Neuronal stem cell (in vitro differentiated cells): ENCODE measurements around the gene ATP1B2.

Source experiments
- DNase-seq: peaks from one replicate; pipeline ENCODE4 v3.0.0-alpha.2; 2013; ENCODE audit warnings: low spot score
- H2AFZ ChIP-seq: one replicate; pipeline ENCODE4 v1.6.1; 2013; ENCODE audit warnings: mild to moderate bottlenecking, low read length, inconsistent platforms
- H2AK5ac ChIP-seq: 2 replicates; pipeline ENCODE4 v1.6.1; 2013; ENCODE audit warnings: low read depth, mild to moderate bottlenecking, inconsistent platforms, low read length, moderate library complexity, mixed read lengths
- H2BK120ac ChIP-seq: 2 replicates; pipeline ENCODE4 v1.6.1; 2013; ENCODE audit warnings: low read depth, mild to moderate bottlenecking, inconsistent platforms, low read length, moderate library complexity, mixed read lengths
- H2BK12ac ChIP-seq: one replicate; pipeline ENCODE4 v1.6.1; 2013; ENCODE audit warnings: low read length, inconsistent platforms
- H2BK15ac ChIP-seq: 2 replicates; pipeline ENCODE4 v1.6.1; 2013; ENCODE audit warnings: mild to moderate bottlenecking, low read length, inconsistent platforms, mixed read lengths
- H2BK5ac ChIP-seq: one replicate; pipeline ENCODE4 v1.6.1; 2013; ENCODE audit warnings: inconsistent platforms, mild to moderate bottlenecking, low read length, moderate library complexity
- H3K14ac ChIP-seq: one replicate; pipeline ENCODE4 v1.6.1; 2013; ENCODE audit warnings: low read length, inconsistent platforms
- H3K18ac ChIP-seq: 2 replicates; pipeline ENCODE4 v1.6.1; 2013; ENCODE audit warnings: low read length, inconsistent platforms
- H3K23ac ChIP-seq: 2 replicates; pipeline ENCODE4 v1.6.1; 2013; ENCODE audit warnings: low read depth, mild to moderate bottlenecking, mixed read lengths, low read length, inconsistent platforms; ENCODE audit not compliant: poor library complexity
- H3K27ac ChIP-seq: replicated peaks from 3 replicates; pipeline ENCODE4 v1.5.1; 2013; ENCODE audit warnings: low read length, inconsistent platforms
- H3K27me3 ChIP-seq, 3 experiments: 2 replicates each; pipeline ENCODE4 v1.6.1; 2013; ENCODE audit warnings: low read length in 3 of 3, mild to moderate bottlenecking in 2 of 3, inconsistent platforms in 1 of 3, low read depth in 1 of 3, mixed read lengths in 1 of 3, moderate library complexity in 1 of 3; ENCODE audit not compliant: control insufficient read depth in 3 of 3, insufficient read depth in 3 of 3
- H3K36me3 ChIP-seq, 2 donors: replicated peaks in 1 of 2; 2 replicates each; pipeline ENCODE4 v1.6.1; 2013; ENCODE audit warnings: low read length in 2 of 2; ENCODE audit not compliant: control insufficient read depth in 2 of 2, insufficient read depth in 2 of 2
- H3K4ac ChIP-seq: 2 replicates; pipeline ENCODE4 v1.6.1; 2013; ENCODE audit warnings: inconsistent platforms, mild to moderate bottlenecking, low read length, moderate library complexity
- H3K4me1 ChIP-seq, 2 donors: 1 replicate in 1 of 2; 2 replicates in 1 of 2; pipeline ENCODE4 v1.6.1; 2013; ENCODE audit warnings: low read length in 2 of 2, low read depth in 1 of 2; ENCODE audit not compliant: control insufficient read depth in 2 of 2, insufficient read depth in 1 of 2
- H3K4me2 ChIP-seq: one replicate; pipeline ENCODE4 v1.6.1; 2013; ENCODE audit warnings: mild to moderate bottlenecking, low read length, inconsistent platforms; ENCODE audit not compliant: insufficient read depth, poor library complexity, severe bottlenecking
- H3K4me3 ChIP-seq, 2 donors: 2 replicates each; pipeline ENCODE4 v1.5.1; 2013; ENCODE audit warnings: low read length in 2 of 2, mild to moderate bottlenecking in 2 of 2, inconsistent platforms in 1 of 2, moderate library complexity in 1 of 2
- H3K79me1 ChIP-seq: one replicate; pipeline ENCODE4 v1.6.1; 2013; ENCODE audit warnings: low read depth, mild to moderate bottlenecking, inconsistent platforms, low read length, moderate library complexity
- H3K9ac ChIP-seq: one replicate; pipeline ENCODE4 v1.6.1; 2013; ENCODE audit warnings: mild to moderate bottlenecking, low read depth, low read length, inconsistent platforms; ENCODE audit not compliant: poor library complexity
- H3K9me3 ChIP-seq, 2 donors: replicated peaks in 1 of 2; 2 replicates each; pipeline versions ENCODE3 to v1.6.1; 2013; ENCODE audit warnings: low read length in 2 of 2, mild to moderate bottlenecking in 2 of 2, inconsistent platforms in 1 of 2, low read depth in 1 of 2, mixed read lengths in 1 of 2, moderate library complexity in 1 of 2; ENCODE audit not compliant: control insufficient read depth in 2 of 2, insufficient read depth in 1 of 2
- H4K8ac ChIP-seq: one replicate; pipeline ENCODE4 v1.6.1; 2013; ENCODE audit warnings: low read depth, mild to moderate bottlenecking, inconsistent platforms, low read length, moderate library complexity
- H4K91ac ChIP-seq: one replicate; pipeline ENCODE4 v1.6.1; 2013; ENCODE audit warnings: low read length, low read depth, mild to moderate bottlenecking, inconsistent platforms; ENCODE audit not compliant: poor library complexity
- WGBS, 2 donors: extraction: QIAGEN DNeasy Blood & Tissue Kit; methylation state at CpG; one replicate each; pipeline ENCODE4 v1.1.7; 2013; ENCODE audit warnings: missing lambda C conversion rate in 2 of 2, mixed read lengths in 1 of 2; ENCODE audit not compliant: insufficient read length in 2 of 2, insufficient replicate concordance in 1 of 2; ENCODE audit errors: extremely low coverage in 2 of 2; 5-methylcytosine and 5-hydroxymethylcytosine counted together

ATP1B2 gene

DNA sequence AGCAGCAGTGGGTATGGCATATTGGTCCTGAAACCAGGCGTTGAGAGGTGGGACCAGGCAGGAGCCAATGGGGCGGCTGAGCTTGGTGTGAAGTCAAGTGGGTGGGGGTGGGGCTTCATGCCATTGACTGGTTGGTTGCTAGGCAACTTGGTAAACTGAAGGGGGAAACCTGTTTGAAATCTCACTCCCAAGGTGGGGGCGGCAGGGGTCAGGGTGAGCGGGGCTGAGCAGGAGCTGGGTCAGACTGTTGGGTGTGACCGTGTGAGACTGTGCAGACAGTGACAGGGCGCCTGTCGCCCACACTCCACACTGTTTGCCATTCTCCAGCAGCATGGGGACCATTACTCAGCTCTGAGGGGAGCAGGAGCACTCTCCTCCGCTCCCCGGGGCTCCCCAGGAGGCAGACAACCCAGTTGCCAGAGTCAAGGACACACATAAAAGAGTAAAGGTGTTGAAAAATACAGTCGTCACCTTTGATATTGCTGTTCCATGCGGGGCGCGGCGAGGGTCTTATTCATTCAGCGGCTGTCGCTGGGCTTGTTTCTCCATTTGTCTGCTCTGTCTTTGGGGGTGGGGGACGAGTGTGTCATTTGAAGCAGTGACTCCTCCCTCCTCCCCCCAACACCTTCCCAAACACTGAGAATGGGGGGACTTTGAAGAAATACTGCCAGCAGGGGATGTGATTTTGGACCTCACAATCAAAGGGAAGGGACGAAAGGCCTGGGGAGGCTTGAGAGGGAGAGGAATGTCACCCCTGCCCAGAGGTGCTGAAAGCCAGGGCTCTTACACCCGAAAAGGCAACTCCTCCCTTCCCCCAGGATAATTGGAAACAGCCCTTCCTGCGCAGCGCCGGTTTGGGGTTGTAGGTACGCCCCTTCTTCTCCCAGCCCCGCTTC lies 53.1 kb downstream of the ATP1B2 start:
- peak overlapping the region; percentile 79 for H3K4me2 ChIP-seq
- H3K4ac ChIP-seq: no peak overlapping the region
- WGBS, 2 donors: no CpG with 5 or more reads among the region's 24 CpGs
- peaks cover 10% of the 10 kb centered on the region for H3K79me1 ChIP-seq
- no peak overlapping the region for H2BK120ac ChIP-seq
- H3K18ac ChIP-seq: peak overlapping the region; percentile 92
- no peak overlapping the region for H3K9ac ChIP-seq
- no peak overlapping the region for H3K14ac ChIP-seq
- no peak overlapping the region for H4K8ac ChIP-seq
- no peak overlapping the region for H2BK12ac ChIP-seq
- H2BK5ac ChIP-seq: no peak overlapping the region
- H3K9me3 ChIP-seq: no peaks in the 10 kb centered on the region
- peaks cover 15 to 33% of the 10 kb centered on the region in 2 donors for H3K36me3 ChIP-seq
- H3K4me3 ChIP-seq: peak overlapping the region in 1 of 2 donors; percentile 73
- H2AFZ ChIP-seq: peak overlapping the region; percentile 75
- no peak overlapping the region for H4K91ac ChIP-seq
- H2BK15ac ChIP-seq: peak overlapping the region; percentile 13
- no peak overlapping the region for H2AK5ac ChIP-seq
- H3K23ac ChIP-seq: no peak overlapping the region
- H3K27ac ChIP-seq: peak overlapping the region; percentile 26
- no peaks in the 10 kb centered on the region for H3K27me3 ChIP-seq
- DNase-seq: peak; percentile 85
- H3K4me1 ChIP-seq: peaks cover 28 to 37% of the 10 kb centered on the region in 2 donors

DNA sequence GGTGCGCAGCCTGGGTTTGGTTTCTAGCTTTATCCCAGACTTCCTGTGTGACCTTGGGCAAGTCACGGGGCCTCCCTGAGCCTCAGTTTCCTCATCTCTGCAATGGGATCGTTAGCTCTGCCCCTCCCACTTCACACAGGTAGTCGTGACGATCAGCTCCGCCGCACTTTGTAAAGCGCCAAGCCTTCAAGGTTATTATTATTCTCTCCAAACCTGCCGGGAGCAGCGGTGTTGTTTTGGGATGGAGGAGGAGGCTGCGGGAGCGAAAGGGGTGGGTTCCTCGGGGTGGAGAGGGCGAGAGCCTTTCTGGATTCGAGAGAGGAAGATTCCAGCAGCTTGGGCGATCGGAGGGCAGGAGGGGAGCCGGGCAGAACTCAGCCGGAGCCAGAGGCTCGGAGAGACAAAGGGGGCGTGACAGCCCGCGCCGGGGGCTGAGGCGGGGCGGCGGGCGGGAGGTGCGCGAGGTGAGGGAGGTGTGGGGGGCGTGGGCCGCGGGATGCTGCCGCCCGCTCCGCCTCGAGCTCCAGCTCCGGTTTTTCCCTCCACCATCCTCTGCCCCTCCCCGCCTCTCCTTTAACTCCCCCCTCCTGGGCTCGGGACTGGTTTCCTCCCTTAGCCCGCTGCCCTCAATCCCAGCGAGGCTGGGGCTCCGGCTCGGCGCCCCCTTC lies 54.0 kb downstream of the ATP1B2 start, which contains the start of gene EFNB3:
TSS of gene EFNB3 (plus strand) at position 602 of the 668 bp plus-strand sequence. CDS start 397 bp downstream, outside the sequence.
- H3K23ac ChIP-seq: peak within 1 kb of the TSS; percentile 69
- peak within 1 kb of the TSS; percentile 96 for H3K18ac ChIP-seq
- peak; percentile 75 for DNase-seq
- H2AK5ac ChIP-seq: peak within 1 kb of the TSS; percentile 84
- H3K14ac ChIP-seq: peak within 1 kb of the TSS; percentile 42
- H3K4ac ChIP-seq: no peak within 1 kb of the TSS
- H3K4me2 ChIP-seq: peak within 1 kb of the TSS; percentile 81
- H4K91ac ChIP-seq: no peak within 1 kb of the TSS
- peak within 1 kb of the TSS; percentile 88 for H3K9ac ChIP-seq
- H3K4me3 ChIP-seq: peak within 1 kb of the TSS; percentile 73 to 85
- peak within 1 kb of the TSS; percentile 79 for H3K27ac ChIP-seq
- no CpG with 5 or more reads among the region's 45 CpGs for WGBS, 2 donors
- H3K79me1 ChIP-seq: peaks cover 10% of the 10 kb centered on the region
- peaks cover 14 to 39% of the 10 kb centered on the region in 2 donors for H3K36me3 ChIP-seq
- H2BK15ac ChIP-seq: peak within 1 kb of the TSS; percentile 86
- peak within 1 kb of the TSS; percentile 91 for H2AFZ ChIP-seq
- no peak within 1 kb of the TSS for H2BK12ac ChIP-seq
- H3K4me1 ChIP-seq: peaks cover 28 to 37% of the 10 kb centered on the region in 2 donors
- no peaks in the 10 kb centered on the region for H3K9me3 ChIP-seq
- H2BK5ac ChIP-seq: peak within 1 kb of the TSS; percentile 50
- peak within 1 kb of the TSS; percentile 51 for H2BK120ac ChIP-seq
- H4K8ac ChIP-seq: no peak within 1 kb of the TSS
- H3K27me3 ChIP-seq: no peaks in the 10 kb centered on the region

DNA sequence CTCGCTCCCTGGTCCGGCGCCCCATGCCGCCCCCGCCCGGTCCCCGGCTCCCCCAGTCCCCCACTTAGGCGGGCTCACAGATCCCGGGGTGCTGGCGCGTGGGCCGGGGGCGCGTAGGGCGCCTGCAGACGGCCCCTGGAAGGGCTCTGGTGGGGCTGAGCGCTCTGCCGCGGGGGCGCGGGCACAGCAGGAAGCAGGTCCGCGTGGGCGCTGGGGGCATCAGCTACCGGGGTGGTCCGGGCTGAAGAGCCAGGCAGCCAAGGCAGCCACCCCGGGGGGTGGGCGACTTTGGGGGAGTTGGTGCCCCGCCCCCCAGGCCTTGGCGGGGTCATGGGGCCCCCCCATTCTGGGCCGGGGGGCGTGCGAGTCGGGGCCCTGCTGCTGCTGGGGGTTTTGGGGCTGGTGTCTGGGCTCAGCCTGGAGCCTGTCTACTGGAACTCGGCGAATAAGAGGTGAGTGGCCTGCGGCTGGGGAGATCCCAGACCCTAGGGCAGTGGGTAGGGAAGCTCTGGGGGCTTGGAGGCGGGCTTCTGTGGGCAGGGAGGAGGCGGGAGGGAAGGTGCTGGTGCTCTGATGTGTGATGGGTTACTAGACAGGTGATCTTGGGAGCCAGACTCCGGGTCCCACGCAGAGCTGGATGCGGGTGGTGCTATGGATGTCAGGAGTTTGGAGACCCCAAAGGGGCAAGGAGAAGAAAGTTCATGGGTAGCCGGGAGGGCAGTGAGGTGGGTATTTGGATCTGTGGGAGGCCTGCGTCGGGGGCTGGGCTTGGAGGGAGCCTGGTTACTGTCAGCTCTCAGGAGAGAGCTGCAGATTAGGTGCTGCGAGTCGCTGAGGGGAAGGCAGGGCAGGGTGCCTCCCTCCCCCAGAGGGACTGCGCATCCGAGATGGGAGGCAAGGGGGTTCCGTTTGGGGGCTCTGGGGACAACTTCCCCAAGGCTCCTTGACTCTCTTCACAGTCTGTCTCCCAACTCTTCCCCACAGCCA lies 54.8 kb downstream of the ATP1B2 start:
- Histone ChIP-seq H2BK15ac (peak overlapping the region; percentile 86), H3K23ac (peak overlapping the region; percentile 69), H3K79me1 (peaks cover 10% of the 10 kb centered on the region), H3K27ac (no peak overlapping the region), H3K4ac (no peak overlapping the region), H3K4me1 (peaks cover 28 to 38% of the 10 kb centered on the region in 2 donors), H3K9me3 (no peaks in the 10 kb centered on the region), H2AFZ (peak overlapping the region; percentile 91), H3K27me3 (no peaks in the 10 kb centered on the region), H3K36me3 (peaks cover 13 to 44% of the 10 kb centered on the region in 2 donors), H3K18ac (peak overlapping the region; percentile 96), H2BK120ac (peak overlapping the region; percentile 51), H4K8ac (no peak overlapping the region), H2AK5ac (peak overlapping the region; percentile 84), H3K14ac (peak overlapping the region; percentile 42), H2BK12ac (no peak overlapping the region), H4K91ac (no peak overlapping the region), H3K9ac (peak overlapping the region; percentile 88), H3K4me2 (peak overlapping the region; percentile 81), H2BK5ac (peak overlapping the region; percentile 50), H3K4me3 (peak overlapping the region; percentile 73 to 85)
- WGBS, 2 donors: no CpG with 5 or more reads among the region's 50 CpGs
- no peak for DNase-seq
